Immature natural killer cell (primary cell): Measurements from ENCODE around the gene TMSB10. TPM values are rescaled to one million over a fixed set of nuclear protein-coding genes. Genes with fewer than 3 reads are reported as not detected.
A peak's percentile ranks its signal among the peaks of the same experiment; 100 is the strongest.
"Not testable (repeated sequence)": the region's sequence is repeated elsewhere in the genome, so short reads cannot be mapped to it uniquely, and the experiment has no call there.

Experiments
- DNase-seq, 3 donors: peaks; one replicate each; pipeline ENCODE4 v3.0.0; 2022; ENCODE audit warnings: mixed read lengths in 1 of 3
- H3K27ac Mint-ChIP-seq, 6 donors: one replicate each; pipeline ENCODE4 v1.8.0; 2020; ENCODE audit warnings: mixed read lengths in 6 of 6, mild to moderate bottlenecking in 5 of 6, inconsistent platforms in 4 of 6, moderate library complexity in 3 of 6
- H3K27me3 Mint-ChIP-seq, 3 donors: one replicate each; pipeline ENCODE4 v1.8.0; 2020 to 2021; ENCODE audit warnings: low read depth in 3 of 3, mild to moderate bottlenecking in 3 of 3, mixed read lengths in 3 of 3, moderate library complexity in 3 of 3, inconsistent platforms in 1 of 3
- H3K36me3 Mint-ChIP-seq, 3 donors: one replicate each; pipeline ENCODE4 v1.8.0; 2020; ENCODE audit warnings: mixed read lengths in 3 of 3, inconsistent platforms in 2 of 3, mild to moderate bottlenecking in 2 of 3
- H3K4me1 Mint-ChIP-seq, 2 donors: one replicate each; pipeline ENCODE4 v1.8.0; 2020; ENCODE audit warnings: inconsistent platforms in 2 of 2, mild to moderate bottlenecking in 2 of 2, mixed read lengths in 2 of 2, moderate library complexity in 1 of 2
- H3K4me3 Mint-ChIP-seq, 5 donors: one replicate each; pipeline ENCODE4 v1.8.0; 2020; ENCODE audit warnings: mild to moderate bottlenecking in 5 of 5, mixed read lengths in 5 of 5, inconsistent platforms in 3 of 5, moderate library complexity in 3 of 5
- H3K9me3 Mint-ChIP-seq, 6 donors: one replicate each; pipeline ENCODE4 v1.8.0; 2020; ENCODE audit warnings: mild to moderate bottlenecking in 6 of 6, mixed read lengths in 6 of 6, inconsistent platforms in 4 of 6, moderate library complexity in 3 of 6
- polyA plus RNA-seq, 3 donors: library from polyadenylated mRNA; unstranded; fragments of 300-500 nt; fragmentation: Illumina TruSeq; gene quantifications; one replicate each; pipeline ENCODE4 v1.2.3, GENCODE V29; 2021

Gene TMSB10
- 1,000 to 10,000 TPM; 4,386 to 7,531 (median 5,397) TPM for polyA plus RNA-seq

- Mint-ChIP-seq H3K27ac (peak within 1 kb of the TSS; percentile 86 to 96 (median 92)), H3K4me1 (peaks cover 66 to 79% of the 10 kb centered on the region in 2 donors), H3K36me3 (peaks cover 3 to 8% (median 7%) of the 10 kb centered on the region in 3 donors), H3K4me3 (peak within 1 kb of the TSS; percentile 90 to 97 (median 92)), H3K9me3 (peaks cover 2 to 23% (median 13%) of the 10 kb centered on the region in 6 donors), H3K27me3 (peaks cover 27 to 49% (median 37%) of the 10 kb centered on the region in 3 donors)
- peak; percentile 89 to 91 (median 90) for DNase-seq
Measured at GRCh38 chr2:84905181-84906107, at the start of gene TMSB10. TMSB10 (plus strand) TSS chr2:84905656.

- peaks cover 0 to 5% (median 0%) of the 10 kb centered on the region in 6 donors for H3K9me3 Mint-ChIP-seq
- no peak overlapping the region for H3K4me3 Mint-ChIP-seq
- DNase-seq = no peak
- peaks cover 0 to 8% (median 4%) of the 10 kb centered on the region in 3 donors for H3K36me3 Mint-ChIP-seq
- peaks cover 0 to 6% (median 4%) of the 10 kb centered on the region in 3 donors for H3K27me3 Mint-ChIP-seq
- peak overlapping the region in 1 of 6 donors; percentile 34 for H3K27ac Mint-ChIP-seq
- H3K4me1 Mint-ChIP-seq = peaks cover 51 to 58% of the 10 kb centered on the region in 2 donors
Measured at GRCh38 chr2:84855731-84856130, 49.7 kb upstream of the TMSB10 start.

- H3K36me3 Mint-ChIP-seq = peaks cover 0 to 8% (median 4%) of the 10 kb centered on the region in 3 donors
- DNase-seq = peak in 1 of 3 donors; percentile 18
- H3K9me3 Mint-ChIP-seq = peaks cover 0 to 5% (median 0%) of the 10 kb centered on the region in 6 donors
- H3K4me3 Mint-ChIP-seq = peak overlapping the region in 2 of 5 donors; percentile 10 to 36
- H3K27ac Mint-ChIP-seq = peak overlapping the region; percentile 24 to 83 (median 78)
- peaks cover 48 to 54% of the 10 kb centered on the region in 2 donors for H3K4me1 Mint-ChIP-seq
- H3K27me3 Mint-ChIP-seq = peaks cover 0 to 8% (median 4%) of the 10 kb centered on the region in 3 donors
Measured at GRCh38 chr2:84856787-84857186, 48.7 kb upstream of the TMSB10 start.

- Mint-ChIP-seq H3K4me3 (no peak overlapping the region), H3K4me1 (peaks cover 45 to 54% of the 10 kb centered on the region in 2 donors), H3K27me3 (peaks cover 0 to 7% (median 4%) of the 10 kb centered on the region in 3 donors), H3K27ac (peak overlapping the region in 5 of 6 donors; percentile 60 to 83 (median 79)), H3K9me3 (peaks cover 0 to 5% (median 0%) of the 10 kb centered on the region in 6 donors), H3K36me3 (peaks cover 0 to 5% (median 4%) of the 10 kb centered on the region in 3 donors)
- no peak for DNase-seq
Measured at GRCh38 chr2:84857566-84857965, 47.9 kb upstream of the TMSB10 start.

- Mint-ChIP-seq H3K4me1 (peaks cover 45 to 54% of the 10 kb centered on the region in 2 donors), H3K36me3 (peaks cover 0 to 2% (median 2%) of the 10 kb centered on the region in 3 donors), H3K27ac (peak overlapping the region in 3 of 6 donors; percentile 8 to 83 (median 71)), H3K4me3 (no peak overlapping the region), H3K9me3 (peaks cover 0 to 3% (median 0%) of the 10 kb centered on the region in 6 donors), H3K27me3 (peaks cover 0 to 6% (median 2%) of the 10 kb centered on the region in 3 donors)
- DNase-seq = no peak
Measured at GRCh38 chr2:84858123-84858522, 47.3 kb upstream of the TMSB10 start.

- H3K4me3 Mint-ChIP-seq = peak overlapping the region in 2 of 5 donors; percentile 2 to 25
- H3K4me1 Mint-ChIP-seq = peaks cover 45 to 54% of the 10 kb centered on the region in 2 donors
- DNase-seq = no peak
- no peaks in the 10 kb centered on the region for H3K9me3 Mint-ChIP-seq
- H3K27ac Mint-ChIP-seq = peak overlapping the region in 3 of 6 donors; percentile 18 to 65 (median 32)
- peaks cover 0 to 9% (median 1%) of the 10 kb centered on the region in 3 donors for H3K27me3 Mint-ChIP-seq
- H3K36me3 Mint-ChIP-seq = no peaks in the 10 kb centered on the region
Measured at GRCh38 chr2:84858937-84859336, 46.5 kb upstream of the TMSB10 start.

- peak overlapping the region in 1 of 6 donors; percentile 37 for H3K27ac Mint-ChIP-seq
- DNase-seq = no peak
- peaks cover 41 to 44% of the 10 kb centered on the region in 2 donors for H3K4me1 Mint-ChIP-seq
- peaks cover 1 to 9% (median 6%) of the 10 kb centered on the region in 3 donors for H3K27me3 Mint-ChIP-seq
- no peaks in the 10 kb centered on the region for H3K36me3 Mint-ChIP-seq
- no peaks in the 10 kb centered on the region for H3K9me3 Mint-ChIP-seq
- no peak overlapping the region for H3K4me3 Mint-ChIP-seq
Measured at GRCh38 chr2:84861539-84861938, 43.9 kb upstream of the TMSB10 start.

GRCh38 chr2:84862006-84862405 lies 43.5 kb upstream of the TMSB10 start:
- Mint-ChIP-seq H3K4me1 (peaks cover 37 to 39% of the 10 kb centered on the region in 2 donors), H3K27ac (peak overlapping the region in 2 of 6 donors; percentile 19 to 25), H3K4me3 (no peak overlapping the region), H3K27me3 (peaks cover 1 to 9% (median 6%) of the 10 kb centered on the region in 3 donors), H3K9me3 (no peaks in the 10 kb centered on the region), H3K36me3 (no peaks in the 10 kb centered on the region)
- no peak for DNase-seq

- peaks cover 9 to 15% of the 10 kb centered on the region in 2 donors for H3K4me1 Mint-ChIP-seq
- peak overlapping the region in 1 of 5 donors; percentile 15 for H3K4me3 Mint-ChIP-seq
- DNase-seq = peak; percentile 50 to 60 (median 56)
- H3K27ac Mint-ChIP-seq = peak overlapping the region in 3 of 6 donors; percentile 22 to 63 (median 25)
- peaks cover 0 to 9% (median 6%) of the 10 kb centered on the region in 3 donors for H3K27me3 Mint-ChIP-seq
- H3K36me3 Mint-ChIP-seq = no peaks in the 10 kb centered on the region
- no peaks in the 10 kb centered on the region for H3K9me3 Mint-ChIP-seq
Measured at GRCh38 chr2:84865181-84865783, 40.2 kb upstream of the TMSB10 start.

- no peak for DNase-seq
- Mint-ChIP-seq H3K27ac (no peak overlapping the region), H3K27me3 (peaks cover 0 to 9% (median 3%) of the 10 kb centered on the region in 3 donors), H3K36me3 (no peaks in the 10 kb centered on the region), H3K4me1 (peaks cover 9 to 15% of the 10 kb centered on the region in 2 donors), H3K4me3 (no peak overlapping the region), H3K9me3 (no peaks in the 10 kb centered on the region)
Measured at GRCh38 chr2:84866122-84866521, 39.3 kb upstream of the TMSB10 start.

- not testable (repeated sequence) for H3K36me3 Mint-ChIP-seq, H3K9me3 Mint-ChIP-seq, DNase-seq, H3K4me3 Mint-ChIP-seq, H3K4me1 Mint-ChIP-seq, H3K27me3 Mint-ChIP-seq, H3K27ac Mint-ChIP-seq
Measured at GRCh38 chr2:84868327-84868726, 37.1 kb upstream of the TMSB10 start.

GRCh38 chr2:84870306-84870705 lies 35.1 kb upstream of the TMSB10 start:
- Mint-ChIP-seq H3K27me3 (peaks cover 3 to 8% (median 3%) of the 10 kb centered on the region in 3 donors), H3K9me3 (peaks cover 0 to 2% (median 0%) of the 10 kb centered on the region in 6 donors), H3K4me1 (peaks cover under 1 to 2% of the 10 kb centered on the region in 2 donors), H3K36me3 (no peaks in the 10 kb centered on the region), H3K27ac (no peak overlapping the region), H3K4me3 (no peak overlapping the region)
- no peak for DNase-seq

- not testable (repeated sequence) for DNase-seq, H3K36me3 Mint-ChIP-seq, H3K27me3 Mint-ChIP-seq, H3K27ac Mint-ChIP-seq, H3K9me3 Mint-ChIP-seq, H3K4me3 Mint-ChIP-seq, H3K4me1 Mint-ChIP-seq
Measured at GRCh38 chr2:84872691-84873090, 32.8 kb upstream of the TMSB10 start.
